OCI-LY7 (cell line): ENCODE data around the gene DPEP2. TPM values are rescaled to one million over a fixed set of nuclear protein-coding genes. Genes with fewer than 3 reads are reported as not detected.

Source experiments
- BruUV-seq: library from RNA; stranded (reverse); fragments of 400-500 nt; replicated peaks from 2 replicates; lab custom pipeline; 2021; lab: Mats Ljungman, UMichigan
- CTCF ChIA-PET: fragments of 300-600 bp; sonication (Branson Sonifier 250); formaldehyde crosslinking; loops from one replicate; lab custom pipeline; 2022; ENCODE audit warnings: antibody characterized with exemption; ENCODE audit not compliant: unreplicated experiment; lab: Charles Lee
- POLR2A ChIA-PET: fragments of 300-600 bp; sonication (Branson Sonifier 250); formaldehyde crosslinking; loops from one replicate; lab custom pipeline; 2022; ENCODE audit warnings: antibody characterized with exemption; lab: Charles Lee
- DNase-seq: peaks from one replicate; pipeline ENCODE4 v3.0.0-alpha.2; 2015; ENCODE audit warnings: low spot score
- H2AFZ ChIP-seq: fragments of 200-600 bp; sonication (generic), shearing (Covaris generic); 2 replicates; pipeline ENCODE4 v1.6.1; 2014; ENCODE audit warnings: mild to moderate bottlenecking, antibody characterized with exemption, low read length, moderate library complexity
- H3K27ac ChIP-seq: fragments of 200-600 bp; sonication (generic); 2 replicates; pipeline ENCODE4 v1.5.1; 2014; ENCODE audit warnings: mixed run types, low read depth, mild to moderate bottlenecking, moderate library complexity, low read length, inconsistent platforms; ENCODE audit not compliant: poor library complexity, severe bottlenecking
- H3K36me3 ChIP-seq: fragments of 200-600 bp; sonication (generic); 2 replicates; pipeline ENCODE4 v1.6.1; 2014; ENCODE audit warnings: mild to moderate bottlenecking, antibody characterized with exemption, low read length, moderate library complexity, mixed read lengths; ENCODE audit not compliant: insufficient read depth
- H3K4me1 ChIP-seq: fragments of 200-600 bp; sonication (generic); 2 replicates; pipeline ENCODE4 v1.5.1; 2014; ENCODE audit warnings: mild to moderate bottlenecking, low read length; ENCODE audit not compliant: insufficient read depth, poor library complexity, severe bottlenecking
- H3K4me2 ChIP-seq: fragments of 200-600 bp; sonication (generic); 2 replicates; pipeline ENCODE4 v1.6.1; 2014; ENCODE audit warnings: mild to moderate bottlenecking, low read length
- H3K4me3 ChIP-seq: fragments of 200-600 bp; sonication (generic); 2 replicates; pipeline ENCODE4 v1.5.1; 2014; ENCODE audit warnings: mild to moderate bottlenecking, low read depth, low read length; ENCODE audit not compliant: poor library complexity, severe bottlenecking
- H3K79me2 ChIP-seq: fragments of 200-600 bp; sonication (generic); 2 replicates; pipeline ENCODE4 v1.6.1; 2016; ENCODE audit warnings: low read depth, mild to moderate bottlenecking, low read length, moderate library complexity, mixed read lengths; ENCODE audit not compliant: insufficient read depth
- H3K9me2 ChIP-seq: fragments of 200-600 bp; sonication (generic); 2 replicates; pipeline ENCODE4 v1.6.1; 2016; ENCODE audit warnings: mild to moderate bottlenecking, low read length, mixed read lengths; ENCODE audit not compliant: insufficient read depth
- H3K9me3 ChIP-seq: fragments of 200-600 bp; sonication (generic); 2 replicates; pipeline ENCODE4 v1.6.1; 2014; ENCODE audit warnings: mild to moderate bottlenecking, mixed run types, low read length, mixed read lengths
- H4K20me1 ChIP-seq: fragments of 200-600 bp; sonication (generic); 2 replicates; pipeline ENCODE4 v1.6.1; 2014; ENCODE audit warnings: mild to moderate bottlenecking, antibody characterized with exemption, low read length, moderate library complexity, mixed read lengths; ENCODE audit not compliant: insufficient read depth
- EZH2phosphoT487 ChIP-seq: fragments of 200-600 bp; sonication (generic); IDR thresholded peaks from 2 replicates; pipeline ENCODE4 v1.6.1; 2018; ENCODE audit warnings: low read depth, borderline replicate concordance, mild to moderate bottlenecking, mixed run types, antibody characterized with exemption, low read length, moderate library complexity, mixed read lengths
- intact Hi-C: fragments of 100-400 bp; cut with micrococcal nuclease; formaldehyde crosslinking; loops from one replicate; pipeline ENCODE4 v1.10.0; 2022; ENCODE audit not compliant: unreplicated experiment
- total RNA-seq, 2 experiments: library from RNA; depleted of rRNA in 1 of 2; stranded (reverse); fragments of >200 nt in 1 of 2; shearing (Covaris generic) in 1 of 2; gene quantifications; 2 replicates each; pipeline ENCODE4 v1.2.3, GENCODE V29; 2014 to 2022
- TF ChIP-seq, protein P1 (sequence below): fragments of 200-600 bp; sonication (generic); conservative IDR thresholded peaks from 2 replicates; pipeline ENCODE4 v1.5.1; 2014; ENCODE audit warnings: mild to moderate bottlenecking, antibody characterized with exemption, low read length, moderate library complexity, mixed read lengths

Gene DPEP2
- total RNA-seq, 2 experiments from 2014 or later: 0.22 to 0.23 TPM

DNA sequence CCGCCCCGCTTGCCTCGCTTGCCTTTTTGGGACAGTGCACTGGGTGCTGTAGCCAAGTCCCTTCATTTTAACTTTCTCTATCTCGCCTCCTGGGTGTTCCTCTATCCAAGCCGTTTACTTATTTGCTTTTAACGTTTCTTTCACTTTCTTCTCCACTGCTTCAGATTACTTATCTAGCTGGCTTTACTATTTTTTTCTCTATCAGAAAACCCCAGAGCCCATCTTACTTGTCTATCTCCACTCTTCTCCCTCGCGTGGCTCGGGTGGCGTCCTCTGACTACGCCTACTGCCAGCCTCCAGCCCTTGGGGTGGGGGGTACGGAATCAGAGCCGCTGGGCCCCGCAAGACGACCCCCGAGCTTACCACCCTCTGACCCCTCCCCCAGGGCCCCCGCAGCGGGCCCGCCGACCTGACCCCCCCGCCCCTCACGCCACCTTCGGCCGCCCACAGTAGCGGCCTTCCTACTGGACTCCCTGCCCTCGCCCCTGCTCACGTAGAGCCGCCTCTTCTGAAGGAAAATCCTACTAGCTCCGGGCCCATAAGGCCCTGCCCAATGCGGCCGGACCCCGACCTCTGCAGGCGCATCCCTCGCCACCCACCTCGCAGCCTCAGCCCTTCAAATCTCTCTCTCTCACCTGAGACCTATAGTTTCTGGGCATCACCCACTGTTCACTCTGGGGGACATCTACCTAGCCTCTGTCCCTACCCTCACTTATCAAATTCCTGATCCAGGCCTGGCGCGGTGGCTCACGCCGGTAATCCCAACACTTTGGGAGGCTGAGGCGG lies 29.8 kb downstream of the DPEP2 start:
- no peaks in the 10 kb centered on the region for H4K20me1 ChIP-seq
- H3K4me2 ChIP-seq: peak overlapping the region; percentile 84
- TF ChIP-seq, protein P1, sequence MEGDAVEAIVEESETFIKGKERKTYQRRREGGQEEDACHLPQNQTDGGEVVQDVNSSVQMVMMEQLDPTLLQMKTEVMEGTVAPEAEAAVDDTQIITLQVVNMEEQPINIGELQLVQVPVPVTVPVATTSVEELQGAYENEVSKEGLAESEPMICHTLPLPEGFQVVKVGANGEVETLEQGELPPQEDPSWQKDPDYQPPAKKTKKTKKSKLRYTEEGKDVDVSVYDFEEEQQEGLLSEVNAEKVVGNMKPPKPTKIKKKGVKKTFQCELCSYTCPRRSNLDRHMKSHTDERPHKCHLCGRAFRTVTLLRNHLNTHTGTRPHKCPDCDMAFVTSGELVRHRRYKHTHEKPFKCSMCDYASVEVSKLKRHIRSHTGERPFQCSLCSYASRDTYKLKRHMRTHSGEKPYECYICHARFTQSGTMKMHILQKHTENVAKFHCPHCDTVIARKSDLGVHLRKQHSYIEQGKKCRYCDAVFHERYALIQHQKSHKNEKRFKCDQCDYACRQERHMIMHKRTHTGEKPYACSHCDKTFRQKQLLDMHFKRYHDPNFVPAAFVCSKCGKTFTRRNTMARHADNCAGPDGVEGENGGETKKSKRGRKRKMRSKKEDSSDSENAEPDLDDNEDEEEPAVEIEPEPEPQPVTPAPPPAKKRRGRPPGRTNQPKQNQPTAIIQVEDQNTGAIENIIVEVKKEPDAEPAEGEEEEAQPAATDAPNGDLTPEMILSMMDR: no peak
- no peak for TF ChIP-seq EZH2phosphoT487
- no peaks in the 10 kb centered on the region for H3K36me3 ChIP-seq
- no peaks in the 10 kb centered on the region for H3K79me2 ChIP-seq
- intact Hi-C loops: loop anchor here (2.0 kb wide), 1 partner anchor 71 kb away; no protein-coding TSS in a partner anchor
- DNase-seq: no peak
- H3K27ac ChIP-seq: no peak overlapping the region
- H2AFZ ChIP-seq: peak overlapping the region; percentile 85; the same call in 1 of the 2 replicates
- H3K9me2 ChIP-seq: no peaks in the 10 kb centered on the region
- POLR2A ChIA-PET: interaction anchor here (0.9 kb wide), 1 partner anchor 53 kb away, joined by 3 read pairs; the partner anchor contains the start of genes DDX28 and DUS2
- peak overlapping the region; percentile 86 for H3K4me3 ChIP-seq
- BruUV-seq: no TSS peak
- CTCF ChIA-PET: no interaction called here
- H3K9me3 ChIP-seq: no peaks in the 10 kb centered on the region
- peaks cover 34% of the 10 kb centered on the region for H3K4me1 ChIP-seq

GRCh38 chr16:67968400-67969253 lies 30.7 kb downstream of the DPEP2 start, which contains the start of gene SLC12A4:
Gene SLC12A4, minus strand, starts transcription at chr16:67968637. Its CDS starts 84 bp downstream, at chr16:67968553.
- Histone ChIP-seq H3K79me2 (no peaks in the 10 kb centered on the region), H3K27ac (no peak within 1 kb of the TSS), H3K4me2 (peak within 1 kb of the TSS; percentile 84), H4K20me1 (no peaks in the 10 kb centered on the region), H3K9me2 (no peaks in the 10 kb centered on the region), H3K4me3 (peak within 1 kb of the TSS; percentile 86), H3K4me1 (peaks cover 34% of the 10 kb centered on the region), H3K9me3 (no peaks in the 10 kb centered on the region), H2AFZ (peak within 1 kb of the TSS; percentile 85), H3K36me3 (no peaks in the 10 kb centered on the region)
- TF ChIP-seq EZH2phosphoT487: no peak
- TF ChIP-seq, protein P1: no peak
- peak; percentile 89 for DNase-seq
- POLR2A ChIA-PET: no interaction called here
- intact Hi-C loops: loop anchor here (1.0 to 2.0 kb wide), 2 partner anchors 25 to 72 kb away; no protein-coding TSS in a partner anchor
- no TSS peak for BruUV-seq
- CTCF ChIA-PET: no interaction called here
